Measurements from ENCODE around the gene CASS4.

DNA sequence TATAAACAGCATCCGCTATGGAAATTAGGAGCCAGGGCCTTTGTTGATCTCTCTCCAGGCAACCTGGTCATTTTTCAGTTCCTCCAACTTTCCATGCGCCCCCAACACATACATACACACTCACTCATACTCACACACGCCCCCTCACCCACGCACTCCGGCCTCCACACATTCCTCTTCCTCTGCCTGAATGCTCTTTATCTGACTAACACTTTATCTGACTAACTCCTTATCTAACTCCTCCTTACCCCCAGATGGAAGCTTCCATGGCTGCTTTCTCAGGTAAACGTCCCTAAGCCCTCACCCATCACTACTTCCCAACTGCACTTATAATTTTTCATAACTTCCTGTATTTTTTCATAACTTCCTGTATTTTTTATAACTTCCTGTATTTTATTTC, 17.4 kb downstream of the CASS4 start:
- TF ChIP-seq, protein P1, sequence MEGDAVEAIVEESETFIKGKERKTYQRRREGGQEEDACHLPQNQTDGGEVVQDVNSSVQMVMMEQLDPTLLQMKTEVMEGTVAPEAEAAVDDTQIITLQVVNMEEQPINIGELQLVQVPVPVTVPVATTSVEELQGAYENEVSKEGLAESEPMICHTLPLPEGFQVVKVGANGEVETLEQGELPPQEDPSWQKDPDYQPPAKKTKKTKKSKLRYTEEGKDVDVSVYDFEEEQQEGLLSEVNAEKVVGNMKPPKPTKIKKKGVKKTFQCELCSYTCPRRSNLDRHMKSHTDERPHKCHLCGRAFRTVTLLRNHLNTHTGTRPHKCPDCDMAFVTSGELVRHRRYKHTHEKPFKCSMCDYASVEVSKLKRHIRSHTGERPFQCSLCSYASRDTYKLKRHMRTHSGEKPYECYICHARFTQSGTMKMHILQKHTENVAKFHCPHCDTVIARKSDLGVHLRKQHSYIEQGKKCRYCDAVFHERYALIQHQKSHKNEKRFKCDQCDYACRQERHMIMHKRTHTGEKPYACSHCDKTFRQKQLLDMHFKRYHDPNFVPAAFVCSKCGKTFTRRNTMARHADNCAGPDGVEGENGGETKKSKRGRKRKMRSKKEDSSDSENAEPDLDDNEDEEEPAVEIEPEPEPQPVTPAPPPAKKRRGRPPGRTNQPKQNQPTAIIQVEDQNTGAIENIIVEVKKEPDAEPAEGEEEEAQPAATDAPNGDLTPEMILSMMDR (IDR thresholded peaks at IDR 0.05), result no peak
- TF ChIP-seq, protein P2, sequence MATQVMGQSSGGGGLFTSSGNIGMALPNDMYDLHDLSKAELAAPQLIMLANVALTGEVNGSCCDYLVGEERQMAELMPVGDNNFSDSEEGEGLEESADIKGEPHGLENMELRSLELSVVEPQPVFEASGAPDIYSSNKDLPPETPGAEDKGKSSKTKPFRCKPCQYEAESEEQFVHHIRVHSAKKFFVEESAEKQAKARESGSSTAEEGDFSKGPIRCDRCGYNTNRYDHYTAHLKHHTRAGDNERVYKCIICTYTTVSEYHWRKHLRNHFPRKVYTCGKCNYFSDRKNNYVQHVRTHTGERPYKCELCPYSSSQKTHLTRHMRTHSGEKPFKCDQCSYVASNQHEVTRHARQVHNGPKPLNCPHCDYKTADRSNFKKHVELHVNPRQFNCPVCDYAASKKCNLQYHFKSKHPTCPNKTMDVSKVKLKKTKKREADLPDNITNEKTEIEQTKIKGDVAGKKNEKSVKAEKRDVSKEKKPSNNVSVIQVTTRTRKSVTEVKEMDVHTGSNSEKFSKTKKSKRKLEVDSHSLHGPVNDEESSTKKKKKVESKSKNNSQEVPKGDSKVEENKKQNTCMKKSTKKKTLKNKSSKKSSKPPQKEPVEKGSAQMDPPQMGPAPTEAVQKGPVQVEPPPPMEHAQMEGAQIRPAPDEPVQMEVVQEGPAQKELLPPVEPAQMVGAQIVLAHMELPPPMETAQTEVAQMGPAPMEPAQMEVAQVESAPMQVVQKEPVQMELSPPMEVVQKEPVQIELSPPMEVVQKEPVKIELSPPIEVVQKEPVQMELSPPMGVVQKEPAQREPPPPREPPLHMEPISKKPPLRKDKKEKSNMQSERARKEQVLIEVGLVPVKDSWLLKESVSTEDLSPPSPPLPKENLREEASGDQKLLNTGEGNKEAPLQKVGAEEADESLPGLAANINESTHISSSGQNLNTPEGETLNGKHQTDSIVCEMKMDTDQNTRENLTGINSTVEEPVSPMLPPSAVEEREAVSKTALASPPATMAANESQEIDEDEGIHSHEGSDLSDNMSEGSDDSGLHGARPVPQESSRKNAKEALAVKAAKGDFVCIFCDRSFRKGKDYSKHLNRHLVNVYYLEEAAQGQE (IDR thresholded peaks at IDR 0.05; ENCODE audit: insufficient read depth in 1 of 2, low read depth in 2 of 2, low read length in 1 of 2), result no peak
- no peak for TF ChIP-seq POLR2AphosphoS5 (IDR thresholded peaks at IDR 0.05; ENCODE audit: low read depth, low read length)

Measured in Panc1 (cell line).